ENCODE results near the gene ARHGAP15. TPM values are rescaled to one million over a fixed set of nuclear protein-coding genes. Genes with fewer than 3 reads are reported as not detected.

The ARHGAP15 gene
- total and polyA plus RNA-seq, 2 experiments from 2014 or later: 0.26 TPM; not detected in 1

DNA sequence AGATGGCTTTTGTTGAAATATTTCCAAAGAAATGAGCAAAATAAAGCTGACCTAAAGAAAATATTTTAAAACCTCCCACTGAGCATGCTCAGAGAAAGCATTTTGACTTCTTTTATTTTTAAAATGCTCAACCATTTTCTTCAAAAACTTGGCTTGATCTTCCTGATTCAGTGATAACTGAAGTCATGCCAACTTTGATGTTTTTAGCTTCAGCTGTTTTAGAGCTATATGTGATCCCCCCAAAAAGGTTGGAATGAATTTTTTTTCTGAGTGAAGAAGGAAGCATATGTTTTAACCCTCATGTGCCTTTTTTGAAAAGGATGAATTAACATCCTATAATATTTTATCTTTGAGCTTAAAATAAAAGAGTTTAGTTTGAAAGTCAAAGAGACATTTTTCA lies 612.0 kb downstream of the ARHGAP15 start (continued):
- no peak for TF ChIP-seq ZNF331 (CRISPR knock-in tag; IDR thresholded peaks at IDR 0.05; ENCODE audit: low read depth)

DNA sequence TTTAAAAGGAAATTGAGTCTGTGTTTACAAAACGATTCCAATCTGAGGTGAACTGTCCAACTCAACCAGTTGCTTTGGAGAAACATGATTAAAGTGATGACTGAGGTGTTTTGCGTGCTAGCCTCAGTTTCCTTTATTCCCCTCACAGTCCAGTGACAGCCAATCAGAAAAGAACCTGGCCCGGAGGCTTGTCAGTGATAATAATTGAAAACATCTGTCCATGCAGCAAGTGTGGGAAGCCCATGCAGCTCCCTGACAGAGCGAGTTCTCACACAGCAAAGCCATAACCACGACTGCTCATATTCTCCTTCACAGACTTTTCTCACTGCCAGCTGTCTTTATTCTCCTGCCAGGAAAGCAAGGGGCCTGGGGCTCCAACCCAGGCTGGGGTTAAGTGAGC lies 613.4 kb downstream of the ARHGAP15 start:
- ATAC-seq: no peak
- Mint-ChIP-seq H3K9me3 (no peaks in the 10 kb centered on the region), H3K27me3 (ENCODE audit: insufficient read depth, low read depth, poor library complexity) (no peaks in the 10 kb centered on the region), H3K27ac (no peak overlapping the region), H3K4me1 (peaks cover 19% of the 10 kb centered on the region), H3K36me3 (ENCODE audit: low read depth) (no peaks in the 10 kb centered on the region), H3K4me3 (no peak overlapping the region)
- H3F3A ChIP-seq (replicated peaks; ENCODE audit: low read depth): no peaks in the 10 kb centered on the region
- H3K9me2 ChIP-seq (ENCODE audit: insufficient read depth): no peaks in the 10 kb centered on the region
- H4K20me1 ChIP-seq (replicated peaks; ENCODE audit: insufficient read depth): no peaks in the 10 kb centered on the region
- no peaks in the 10 kb centered on the region for H3K79me2 ChIP-seq (replicated peaks; ENCODE audit: insufficient read depth)
- H3K36me3 ChIP-seq (ENCODE audit: insufficient read depth): no peaks in the 10 kb centered on the region
- H3K27ac ChIP-seq (ENCODE audit: low read depth): no peak overlapping the region
- H3K4me2 ChIP-seq: no peak overlapping the region
- no peak overlapping the region for H2AFZ ChIP-seq
- peaks cover 11% of the 10 kb centered on the region for H3K4me1 ChIP-seq (ENCODE audit: insufficient read depth)
- no peaks in the 10 kb centered on the region for H3K27me3 ChIP-seq (ENCODE audit: insufficient read depth)
- no peak for DNase-seq (ENCODE audit: low spot score)
- TF ChIP-seq, protein P1, sequence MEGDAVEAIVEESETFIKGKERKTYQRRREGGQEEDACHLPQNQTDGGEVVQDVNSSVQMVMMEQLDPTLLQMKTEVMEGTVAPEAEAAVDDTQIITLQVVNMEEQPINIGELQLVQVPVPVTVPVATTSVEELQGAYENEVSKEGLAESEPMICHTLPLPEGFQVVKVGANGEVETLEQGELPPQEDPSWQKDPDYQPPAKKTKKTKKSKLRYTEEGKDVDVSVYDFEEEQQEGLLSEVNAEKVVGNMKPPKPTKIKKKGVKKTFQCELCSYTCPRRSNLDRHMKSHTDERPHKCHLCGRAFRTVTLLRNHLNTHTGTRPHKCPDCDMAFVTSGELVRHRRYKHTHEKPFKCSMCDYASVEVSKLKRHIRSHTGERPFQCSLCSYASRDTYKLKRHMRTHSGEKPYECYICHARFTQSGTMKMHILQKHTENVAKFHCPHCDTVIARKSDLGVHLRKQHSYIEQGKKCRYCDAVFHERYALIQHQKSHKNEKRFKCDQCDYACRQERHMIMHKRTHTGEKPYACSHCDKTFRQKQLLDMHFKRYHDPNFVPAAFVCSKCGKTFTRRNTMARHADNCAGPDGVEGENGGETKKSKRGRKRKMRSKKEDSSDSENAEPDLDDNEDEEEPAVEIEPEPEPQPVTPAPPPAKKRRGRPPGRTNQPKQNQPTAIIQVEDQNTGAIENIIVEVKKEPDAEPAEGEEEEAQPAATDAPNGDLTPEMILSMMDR (conservative IDR thresholded peaks at IDR 0.05; ENCODE audit: low read depth in 2 of 2): no peak
- TF ChIP-seq ZNF114 (CRISPR knock-in tag; IDR thresholded peaks at IDR 0.05): no peak
- no peak for TF ChIP-seq NANOG (IDR thresholded peaks at IDR 0.05; ENCODE audit: borderline replicate concordance)
- no peak for TF ChIP-seq EZH2phosphoT487 (IDR thresholded peaks at IDR 0.05; ENCODE audit: unreplicated experiment)
- no peak for TF ChIP-seq POLR2AphosphoS5 (IDR thresholded peaks at IDR 0.05; ENCODE audit: low read depth)
- no peak for TF ChIP-seq STAT1 (IDR thresholded peaks at IDR 0.05; ENCODE audit: unreplicated experiment)
- TF ChIP-seq, protein P2, sequence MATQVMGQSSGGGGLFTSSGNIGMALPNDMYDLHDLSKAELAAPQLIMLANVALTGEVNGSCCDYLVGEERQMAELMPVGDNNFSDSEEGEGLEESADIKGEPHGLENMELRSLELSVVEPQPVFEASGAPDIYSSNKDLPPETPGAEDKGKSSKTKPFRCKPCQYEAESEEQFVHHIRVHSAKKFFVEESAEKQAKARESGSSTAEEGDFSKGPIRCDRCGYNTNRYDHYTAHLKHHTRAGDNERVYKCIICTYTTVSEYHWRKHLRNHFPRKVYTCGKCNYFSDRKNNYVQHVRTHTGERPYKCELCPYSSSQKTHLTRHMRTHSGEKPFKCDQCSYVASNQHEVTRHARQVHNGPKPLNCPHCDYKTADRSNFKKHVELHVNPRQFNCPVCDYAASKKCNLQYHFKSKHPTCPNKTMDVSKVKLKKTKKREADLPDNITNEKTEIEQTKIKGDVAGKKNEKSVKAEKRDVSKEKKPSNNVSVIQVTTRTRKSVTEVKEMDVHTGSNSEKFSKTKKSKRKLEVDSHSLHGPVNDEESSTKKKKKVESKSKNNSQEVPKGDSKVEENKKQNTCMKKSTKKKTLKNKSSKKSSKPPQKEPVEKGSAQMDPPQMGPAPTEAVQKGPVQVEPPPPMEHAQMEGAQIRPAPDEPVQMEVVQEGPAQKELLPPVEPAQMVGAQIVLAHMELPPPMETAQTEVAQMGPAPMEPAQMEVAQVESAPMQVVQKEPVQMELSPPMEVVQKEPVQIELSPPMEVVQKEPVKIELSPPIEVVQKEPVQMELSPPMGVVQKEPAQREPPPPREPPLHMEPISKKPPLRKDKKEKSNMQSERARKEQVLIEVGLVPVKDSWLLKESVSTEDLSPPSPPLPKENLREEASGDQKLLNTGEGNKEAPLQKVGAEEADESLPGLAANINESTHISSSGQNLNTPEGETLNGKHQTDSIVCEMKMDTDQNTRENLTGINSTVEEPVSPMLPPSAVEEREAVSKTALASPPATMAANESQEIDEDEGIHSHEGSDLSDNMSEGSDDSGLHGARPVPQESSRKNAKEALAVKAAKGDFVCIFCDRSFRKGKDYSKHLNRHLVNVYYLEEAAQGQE (IDR thresholded peaks at IDR 0.05; ENCODE audit: unreplicated experiment): no peak
- no peak for TF ChIP-seq JUNB (IDR thresholded peaks at IDR 0.05; ENCODE audit: unreplicated experiment)
- TF ChIP-seq EZH2 (IDR thresholded peaks at IDR 0.05; ENCODE audit: low read depth, unreplicated experiment): no peak
- no peak for TF ChIP-seq ETS1 (IDR thresholded peaks at IDR 0.05)
- no peak for TF ChIP-seq ZNF462 (CRISPR knock-in tag; IDR thresholded peaks at IDR 0.05)
- TF ChIP-seq CREB1 (CRISPR knock-in tag; IDR thresholded peaks at IDR 0.05; ENCODE audit: low read depth): no peak
- no peak for TF ChIP-seq ZNF331 (CRISPR knock-in tag; IDR thresholded peaks at IDR 0.05; ENCODE audit: low read depth)
- no peak overlapping the region for H3K4me3 ChIP-seq

Measured in GM23338 (cell line).